ENCODE results near the gene BRF1.
"Not testable (repeated sequence)": the region's sequence is repeated elsewhere in the genome, so short reads cannot be mapped to it uniquely, and the experiment has no call there.

Gene BRF1

DNA sequence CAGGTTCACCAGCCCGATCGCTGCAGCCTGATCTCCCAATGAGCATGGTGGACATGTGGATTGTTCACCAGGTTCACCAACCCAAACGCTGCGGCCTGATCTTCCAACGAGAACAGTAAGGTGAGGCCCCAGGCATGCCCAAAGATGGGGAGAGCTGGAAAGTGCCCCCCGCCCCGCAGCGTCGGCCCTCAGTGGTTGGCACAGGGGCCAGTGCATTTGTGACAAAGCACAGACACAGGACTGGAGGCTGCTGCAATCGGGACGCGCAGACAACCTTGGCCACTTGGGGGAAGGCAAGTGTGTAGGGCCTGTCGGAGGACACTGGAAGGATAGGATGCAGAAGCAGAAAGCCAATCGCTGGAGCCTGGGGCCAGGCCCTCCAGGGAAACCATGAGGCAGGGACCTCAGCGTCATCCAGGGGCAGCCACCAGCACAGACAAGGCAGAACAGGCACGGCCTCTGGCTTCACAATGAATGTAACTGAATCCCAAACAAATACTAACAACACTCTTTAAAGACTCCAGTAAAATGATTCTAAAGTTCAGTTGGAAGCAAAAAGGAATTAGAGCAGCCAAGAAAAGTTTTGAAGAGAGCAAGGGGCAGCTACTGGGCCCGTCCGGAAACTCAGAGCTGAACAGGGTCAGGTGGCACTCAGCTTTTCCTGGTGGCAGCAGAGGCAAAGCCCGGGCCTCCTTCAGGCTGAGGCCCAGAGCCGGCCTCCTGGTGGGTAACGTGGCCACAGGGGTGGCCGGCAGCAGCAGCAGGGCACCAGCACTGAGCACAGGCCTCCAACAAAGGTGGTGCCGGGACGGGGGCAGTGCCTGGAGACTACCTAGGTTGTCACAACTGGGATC lies 13.3 kb downstream of the BRF1 start:
- DNase-seq: no peak

DNA sequence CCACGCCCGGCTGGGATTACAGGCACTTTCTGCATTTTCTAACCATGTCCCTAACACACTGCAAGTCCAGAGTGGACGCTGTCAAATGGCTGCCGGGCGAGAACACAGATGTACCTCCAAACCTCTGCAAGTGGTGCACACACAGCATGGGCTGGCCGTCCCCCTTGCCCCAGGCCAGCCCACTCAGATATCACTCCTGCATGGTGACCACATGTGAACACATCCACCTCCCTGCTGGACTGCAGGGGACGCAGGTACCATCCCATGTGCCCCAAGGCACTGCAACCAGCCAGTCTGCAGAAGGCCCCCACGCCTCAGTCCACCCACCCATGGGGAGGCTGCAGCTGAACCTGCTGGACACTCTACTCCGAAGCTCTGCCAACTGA lies 14.0 kb downstream of the BRF1 start:
- DNase-seq: no peak

DNA sequence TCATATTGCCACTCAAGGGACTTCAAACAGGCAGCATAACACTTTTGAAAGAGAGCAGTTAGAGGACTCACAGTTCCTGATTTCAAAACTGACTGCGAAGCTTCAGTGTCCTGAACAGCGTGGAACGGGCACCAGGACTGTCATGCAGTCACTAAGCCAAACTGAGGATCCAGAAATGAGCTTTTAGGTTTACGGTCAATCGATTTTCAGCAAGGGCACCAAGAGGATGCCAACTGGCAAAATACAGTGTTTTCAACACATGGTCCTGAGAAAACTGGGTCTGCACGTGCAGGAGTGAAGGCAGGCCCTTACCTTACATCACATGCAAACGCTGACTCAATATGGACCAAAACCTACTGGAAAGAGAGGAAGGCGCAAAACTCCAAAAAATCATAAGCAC lies 15.6 kb downstream of the BRF1 start:
- no peak for DNase-seq

DNA sequence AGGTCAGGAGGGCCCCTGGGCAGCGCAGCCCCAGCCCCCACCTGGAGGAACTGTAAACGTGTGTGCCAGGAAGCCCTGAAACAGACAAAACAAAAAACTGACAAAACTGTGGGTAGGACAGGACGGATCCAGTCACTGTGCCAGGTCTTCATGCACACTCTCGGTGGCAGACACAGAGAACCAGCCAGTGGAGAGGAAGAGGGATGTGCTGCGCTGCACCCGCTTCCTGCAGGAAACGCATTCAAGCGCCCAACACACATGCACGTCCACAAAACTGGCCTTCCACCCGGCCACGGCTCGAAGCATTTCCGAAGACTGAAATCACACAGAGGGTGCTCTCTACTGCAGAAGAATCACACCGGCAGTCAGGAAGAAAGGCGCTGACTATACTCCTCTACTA lies 16.9 kb downstream of the BRF1 start:
- DNase-seq: no peak

DNA sequence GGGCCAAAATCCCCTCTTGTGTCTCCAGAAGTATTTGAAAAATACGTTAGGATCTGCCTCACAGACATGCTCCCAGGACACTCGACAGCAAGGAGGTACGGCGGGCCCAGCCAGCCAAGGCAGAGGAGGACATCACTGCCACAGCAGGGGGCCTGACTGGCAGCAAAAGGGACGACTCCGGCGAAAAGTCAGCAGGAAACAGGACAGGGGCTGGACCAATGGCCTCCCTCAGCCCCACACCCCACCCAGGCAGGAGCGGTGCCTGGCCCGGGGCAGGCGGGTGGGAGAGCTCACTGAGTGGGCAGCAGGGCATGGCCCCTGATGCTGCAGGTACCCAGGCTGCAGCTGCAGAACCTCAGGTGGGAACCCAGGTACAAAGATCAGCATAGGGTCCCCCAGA lies 17.8 kb downstream of the BRF1 start:
- DNase-seq: no peak

DNA sequence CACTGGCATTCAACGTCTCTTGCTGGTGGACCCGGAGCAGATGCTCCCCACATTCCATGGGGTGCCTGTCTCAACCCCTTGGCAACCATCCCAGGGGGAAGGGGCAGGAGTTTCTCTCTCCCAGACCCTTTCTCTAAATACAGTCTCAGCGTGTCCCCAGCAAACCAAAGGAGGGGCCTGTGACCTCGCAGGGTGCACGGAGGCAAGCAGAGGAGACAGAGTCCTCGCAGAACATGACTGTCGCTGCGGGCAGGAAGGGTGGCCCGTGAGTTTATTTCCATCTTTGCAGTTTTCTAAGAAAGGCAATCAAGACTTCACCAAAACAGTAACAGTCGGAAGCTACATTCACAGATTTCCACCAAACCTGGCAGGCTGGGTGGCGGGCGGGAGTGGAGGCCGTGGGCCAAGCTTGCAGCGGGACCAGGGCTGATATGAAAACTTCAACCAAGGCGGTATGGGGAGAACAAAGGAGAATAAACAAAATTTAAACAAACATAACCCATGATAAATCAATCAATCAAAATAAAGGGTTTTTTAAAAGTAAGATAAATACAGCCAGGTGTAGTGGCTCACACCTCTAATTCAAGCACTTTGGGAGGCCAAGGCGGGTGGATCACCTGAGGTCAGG lies 18.6 kb downstream of the BRF1 start:
- no peak for DNase-seq

DNA sequence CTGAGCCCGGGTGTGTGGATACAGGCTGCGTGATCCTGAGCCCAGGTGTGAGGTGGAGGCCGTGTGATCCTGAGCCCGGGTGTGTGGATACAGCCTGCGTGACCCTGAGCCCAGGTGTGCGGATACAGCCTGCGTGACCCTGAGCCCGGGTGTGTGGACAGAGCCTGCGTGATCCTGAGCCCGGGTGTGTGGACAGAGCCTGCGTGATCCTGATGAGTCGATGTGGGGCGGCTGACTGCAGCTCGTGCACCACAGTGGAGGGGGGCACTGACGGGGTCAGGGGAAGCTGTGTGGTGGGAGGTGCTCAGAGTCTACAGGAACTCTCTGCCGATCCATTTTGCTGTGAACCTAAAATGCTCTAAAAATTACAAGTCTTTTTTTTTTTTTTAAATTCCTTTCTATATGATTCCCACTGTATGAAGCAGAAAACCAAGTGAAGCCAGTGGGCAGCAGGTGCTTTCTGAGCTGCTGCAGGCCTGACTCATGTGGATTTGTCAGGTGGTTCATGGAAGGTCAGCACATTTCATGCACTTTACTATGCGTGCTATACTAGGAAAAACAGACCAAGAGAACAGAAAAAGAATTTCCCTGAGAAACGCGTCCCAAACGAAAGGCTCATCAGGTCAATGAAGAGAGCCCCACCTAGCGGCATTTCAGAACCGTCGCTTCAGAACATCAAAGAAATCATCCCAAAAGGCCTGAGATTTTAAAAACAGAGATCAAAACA lies 19.3 kb downstream of the BRF1 start:
- peak; percentile 87 for DNase-seq

DNA sequence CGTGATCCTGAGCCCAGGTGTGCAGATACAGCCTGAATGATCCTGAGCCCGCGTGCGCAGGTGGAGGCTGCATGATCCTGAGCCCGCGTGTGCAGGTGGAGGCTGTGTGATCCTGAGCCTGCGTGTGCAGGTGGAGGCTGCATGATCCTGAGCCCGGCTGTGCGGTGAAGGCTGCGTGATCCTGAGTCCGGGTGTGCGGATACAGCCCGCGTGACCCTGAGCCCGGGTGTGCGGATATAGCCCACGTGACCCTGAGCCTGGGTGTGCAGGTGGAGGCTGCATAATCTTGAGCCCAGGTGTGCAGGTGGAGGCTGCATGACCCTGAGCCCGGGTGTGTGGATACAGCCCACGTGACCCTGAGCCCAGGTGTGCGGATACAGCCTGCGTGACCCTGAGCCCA lies 20.3 kb downstream of the BRF1 start:
- no peak for DNase-seq

DNA sequence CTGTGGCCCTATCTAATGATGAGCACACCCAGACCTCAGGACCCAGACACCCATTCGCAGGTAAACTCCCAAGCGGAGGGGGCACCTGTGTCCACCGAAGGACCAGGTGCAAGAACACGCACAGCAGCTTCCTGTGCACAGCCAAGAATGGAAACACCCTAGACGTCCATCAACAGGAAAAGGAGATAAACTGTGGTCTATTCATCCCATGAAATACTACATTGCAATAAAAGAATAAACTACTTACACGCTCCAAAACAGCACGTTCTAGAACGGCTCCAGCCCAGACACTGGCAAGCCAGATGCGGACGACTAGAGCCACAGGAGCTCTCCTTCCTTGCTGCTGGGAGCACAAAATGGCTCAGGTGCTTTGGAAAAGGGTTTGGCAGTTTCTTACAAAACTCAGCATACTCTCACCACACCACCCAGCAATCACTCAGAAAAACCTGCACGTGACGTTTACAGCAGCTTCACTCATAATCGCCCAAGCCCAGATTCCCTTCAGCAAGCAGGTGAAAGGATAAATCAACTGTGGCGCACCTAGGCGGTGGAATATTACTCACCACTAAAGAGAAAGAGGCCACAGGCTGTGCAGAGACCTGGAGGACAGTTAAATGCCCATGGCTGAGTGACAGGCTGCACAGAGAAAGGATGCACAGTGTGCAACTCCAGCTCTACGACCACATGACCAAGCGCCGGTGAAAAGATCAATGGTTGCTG lies 21.0 kb downstream of the BRF1 start:
- DNase-seq: no peak

DNA sequence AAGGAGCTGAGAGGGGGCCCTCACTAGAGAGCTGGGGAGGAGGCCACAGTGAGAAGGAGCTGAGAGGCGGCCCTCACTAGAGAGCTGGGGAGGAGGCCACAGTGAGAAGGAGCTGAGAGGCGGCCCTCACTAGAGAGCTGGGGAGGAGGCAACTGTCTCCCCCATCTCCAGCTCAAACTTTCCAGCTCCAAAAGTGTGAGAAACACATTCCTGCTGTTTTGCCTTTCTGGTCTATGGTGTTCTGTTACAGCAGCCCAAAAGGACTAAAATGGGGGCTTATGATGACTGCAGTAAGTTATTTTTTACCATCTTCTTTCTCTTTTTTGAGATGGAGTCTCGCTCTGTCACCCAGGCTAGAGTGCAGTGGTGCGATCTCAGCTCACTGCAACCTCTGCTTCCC lies 23.4 kb downstream of the BRF1 start:
- DNase-seq: not testable (repeated sequence)

DNA sequence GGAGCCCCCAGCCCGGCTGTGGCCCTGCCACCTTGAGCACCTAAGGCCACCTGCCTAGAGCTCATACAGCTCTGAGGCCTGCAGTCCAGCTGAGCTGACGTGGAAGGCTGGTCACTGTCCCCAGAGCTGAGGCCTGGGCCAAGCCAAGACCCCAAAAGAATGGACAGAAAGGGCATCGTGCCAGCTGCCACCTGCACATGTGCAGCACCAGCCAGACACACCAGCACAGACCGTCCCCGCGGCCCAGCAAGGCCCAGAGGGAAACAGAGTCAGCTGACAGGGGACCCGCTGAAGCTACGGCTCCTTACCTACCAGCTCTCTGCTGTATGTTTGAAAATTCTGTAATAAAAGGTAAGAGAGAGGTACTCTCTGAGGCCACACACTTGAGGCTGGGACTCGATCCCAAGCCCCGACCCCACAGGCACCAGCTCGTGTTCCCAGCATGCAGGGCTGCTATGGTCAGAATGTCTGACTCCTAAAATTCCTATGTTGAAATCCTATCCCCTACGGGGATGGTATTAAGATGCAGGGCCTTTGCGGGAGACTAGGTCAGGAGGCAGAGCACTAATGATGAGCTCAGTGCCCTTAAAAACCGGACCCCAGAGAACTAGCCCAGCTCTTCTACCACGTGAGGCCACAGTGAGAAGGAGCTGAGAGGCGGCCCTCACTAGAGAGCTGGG lies 25.4 kb downstream of the BRF1 start:
- peak; percentile 34 for DNase-seq

DNA sequence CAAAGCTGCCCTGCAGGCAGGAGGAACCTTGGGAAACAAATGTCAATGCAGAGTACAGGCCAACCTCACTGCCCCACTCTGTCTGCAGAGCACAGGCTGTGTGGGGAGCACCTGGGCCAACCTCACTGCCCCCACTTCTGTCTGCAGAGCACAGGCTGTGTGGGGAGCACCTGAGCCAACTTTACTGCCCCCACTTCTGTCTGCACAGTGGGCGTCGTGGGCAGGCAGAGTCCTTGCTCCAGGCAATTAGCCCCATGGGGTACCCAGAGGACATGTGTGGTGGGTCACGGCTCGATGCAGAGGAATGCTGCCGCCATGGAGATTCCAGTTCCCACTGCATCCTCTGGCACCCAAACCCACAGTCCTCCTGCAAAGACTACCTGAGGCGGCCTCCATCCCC lies 26.2 kb downstream of the BRF1 start:
- no peak for DNase-seq

DNA sequence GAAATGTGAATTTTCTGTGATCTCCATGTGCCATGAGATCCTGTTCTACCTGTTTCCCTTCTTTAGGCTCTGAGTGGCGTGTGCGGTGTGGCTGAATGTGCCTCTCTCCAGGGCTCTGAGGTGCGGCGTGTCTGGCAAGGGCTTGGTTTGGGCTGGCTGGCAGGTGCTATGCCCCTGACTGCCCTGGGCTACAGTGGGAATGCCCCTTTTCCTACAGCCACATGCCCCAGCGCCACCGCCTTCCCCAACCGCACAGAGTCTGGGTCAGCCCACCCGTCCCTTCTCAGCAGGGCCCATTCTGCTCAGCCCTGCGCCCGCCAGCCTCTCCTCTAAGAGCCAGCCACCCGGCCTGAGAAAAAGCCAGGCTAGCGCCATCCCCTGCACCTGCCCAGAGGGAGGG lies 27.7 kb downstream of the BRF1 start:
- no peak for DNase-seq

DNA sequence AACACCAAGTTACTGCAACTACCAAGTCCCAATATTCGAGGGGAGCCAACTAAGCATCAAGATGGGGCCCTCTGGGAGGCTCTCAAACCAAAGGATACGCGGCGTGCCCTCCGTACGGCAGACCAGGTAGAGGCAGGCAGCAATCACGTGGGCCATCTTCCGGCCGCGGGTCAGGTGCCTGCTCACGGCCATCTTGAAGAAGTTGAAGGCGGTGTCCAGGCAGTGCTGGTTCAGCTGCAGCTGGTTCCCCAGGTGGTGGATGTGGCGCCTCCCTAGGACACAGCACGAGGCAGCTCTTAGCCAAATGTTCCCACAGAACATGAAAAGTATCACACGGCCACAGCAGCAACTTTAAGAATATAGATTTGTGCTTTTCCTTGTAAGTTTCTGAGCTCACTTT lies 28.2 kb downstream of the BRF1 start:
- no peak for DNase-seq

DNA sequence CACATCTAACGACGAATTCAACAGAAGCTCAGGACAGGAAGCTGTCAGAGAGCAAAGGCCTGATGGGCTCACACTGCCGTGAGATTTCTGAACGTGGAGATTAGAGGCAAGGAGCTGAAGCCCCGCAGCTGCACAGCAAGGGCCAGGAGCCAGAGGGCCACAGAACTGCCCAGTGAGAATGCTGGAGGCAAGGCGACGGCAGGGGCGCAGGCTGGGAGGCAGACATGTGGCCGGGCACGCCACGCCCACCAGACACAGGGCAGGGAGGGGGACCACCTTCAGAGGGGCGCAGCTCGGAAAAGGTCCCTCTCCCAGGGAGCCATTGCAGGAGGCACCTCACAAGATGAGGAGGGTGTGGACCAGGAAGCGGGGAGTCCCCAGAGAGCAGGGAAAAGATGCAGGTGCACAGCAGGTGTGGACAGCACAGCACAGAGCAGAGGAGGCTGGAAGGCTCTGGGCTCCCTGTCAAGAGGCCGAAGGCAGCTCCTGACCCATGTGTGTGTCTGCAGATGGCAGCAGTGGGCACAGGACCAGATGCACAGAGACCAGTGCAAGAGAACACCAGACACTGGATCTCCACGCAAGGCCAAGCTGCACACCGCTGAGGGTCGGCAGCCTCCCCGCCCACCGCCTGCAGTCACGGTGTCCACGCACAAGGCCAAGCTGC lies 29.4 kb downstream of the BRF1 start:
- no peak for DNase-seq

DNA sequence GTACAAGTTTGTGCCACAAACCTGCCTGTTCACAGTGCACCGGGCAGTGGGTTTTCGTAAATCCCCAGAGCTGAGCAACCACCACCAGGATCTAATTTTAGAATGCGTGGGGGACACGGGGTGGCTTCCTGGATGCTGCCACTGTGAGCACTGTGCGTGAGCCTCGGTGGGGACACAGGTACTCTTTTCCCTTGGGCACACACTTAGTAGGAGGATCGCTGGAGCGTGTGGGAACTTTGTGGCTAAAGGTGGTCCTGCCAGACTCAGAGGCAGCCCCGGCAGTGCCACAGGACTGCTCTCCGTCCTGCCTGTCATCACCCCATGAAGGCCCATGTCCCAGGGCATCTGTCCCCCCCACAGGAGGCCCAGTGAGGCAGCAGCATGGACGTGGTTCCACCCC lies 31.4 kb downstream of the BRF1 start:
- no peak for DNase-seq

DNA sequence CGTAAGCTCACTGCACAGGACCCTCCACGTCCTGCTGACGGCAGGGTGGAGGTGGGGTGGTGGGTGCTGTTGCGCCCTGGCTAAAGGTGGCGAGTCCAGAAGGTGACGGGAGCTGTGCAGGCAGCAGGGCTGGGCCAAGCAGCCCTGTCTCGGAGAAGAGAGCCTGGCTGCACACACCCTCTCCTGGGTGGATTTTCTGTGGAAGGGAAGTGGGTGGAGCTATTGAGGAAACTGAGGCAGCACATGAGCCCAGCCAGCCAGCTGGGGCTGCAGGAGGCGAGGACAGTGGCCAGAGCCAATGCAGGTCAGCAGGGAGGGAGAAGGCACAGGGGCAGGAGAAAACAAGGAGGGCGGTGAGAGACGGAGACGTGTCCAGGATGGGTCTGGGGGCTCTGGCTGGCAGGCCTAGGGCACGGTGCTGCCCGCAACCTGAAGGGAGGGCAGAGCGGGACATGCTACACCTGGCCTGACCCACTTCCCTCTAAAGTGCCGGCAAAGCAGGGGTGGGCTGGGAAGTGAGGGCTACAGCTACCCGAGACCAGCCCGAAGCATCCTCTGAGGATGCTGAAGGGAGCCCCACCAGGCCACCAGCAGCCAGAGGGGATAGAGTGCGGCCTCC lies 32.0 kb downstream of the BRF1 start:
- no peak for DNase-seq

DNA sequence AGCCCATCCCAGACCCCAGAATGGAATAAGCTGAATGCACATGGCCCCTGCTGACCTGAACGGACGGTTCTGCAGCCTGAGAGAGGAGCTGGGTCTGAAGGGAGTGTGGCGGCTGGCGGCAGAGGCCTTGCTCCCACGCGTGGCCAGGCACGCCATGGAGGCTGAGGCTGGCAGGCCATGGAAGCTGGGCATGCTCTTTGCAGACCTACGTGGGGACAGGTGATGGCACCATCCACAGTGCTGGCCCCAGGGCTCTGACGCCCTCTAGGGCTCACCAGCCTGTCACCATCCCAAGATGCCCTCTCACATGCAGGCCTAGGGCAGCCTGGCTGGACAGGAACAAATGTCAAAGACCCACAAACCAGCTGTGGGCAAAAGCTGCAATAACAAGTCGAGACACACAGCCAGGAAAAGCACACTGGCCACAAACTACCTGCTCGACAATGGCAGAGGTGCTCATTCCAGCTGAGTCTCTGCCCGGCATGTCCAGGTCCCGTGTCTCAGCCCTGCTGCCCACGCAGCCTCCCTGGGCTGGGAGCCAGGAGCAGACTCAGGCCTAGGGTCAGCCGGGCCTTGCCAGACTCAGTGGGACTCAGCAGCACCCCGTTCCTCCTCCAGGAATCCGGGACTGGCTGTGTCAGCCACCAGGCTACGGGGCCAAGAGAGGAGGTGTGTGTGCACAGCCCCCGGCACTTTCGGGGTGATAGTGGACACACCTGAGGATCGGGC lies 32.8 kb downstream of the BRF1 start:
- DNase-seq: no peak

DNA sequence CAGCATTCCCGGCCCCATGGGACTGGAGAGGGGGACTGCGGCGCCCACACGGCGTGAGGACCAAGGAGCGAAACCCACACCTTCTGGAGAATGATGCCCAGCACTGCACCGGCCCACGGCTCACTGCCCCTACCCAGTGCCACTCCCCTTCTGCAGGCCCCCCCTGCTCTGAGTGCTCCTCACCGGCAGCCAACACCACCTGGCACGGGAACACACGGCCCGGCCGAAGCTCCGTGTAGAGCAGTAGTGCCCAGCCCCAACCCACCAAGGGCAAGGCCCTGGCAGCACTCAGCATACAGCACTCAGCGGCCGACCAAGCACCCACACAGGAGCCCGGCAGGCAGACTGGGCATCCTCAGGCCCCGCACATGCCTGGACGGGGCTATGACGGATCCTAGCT lies 39.0 kb downstream of the BRF1 start:
- no peak for DNase-seq

DNA sequence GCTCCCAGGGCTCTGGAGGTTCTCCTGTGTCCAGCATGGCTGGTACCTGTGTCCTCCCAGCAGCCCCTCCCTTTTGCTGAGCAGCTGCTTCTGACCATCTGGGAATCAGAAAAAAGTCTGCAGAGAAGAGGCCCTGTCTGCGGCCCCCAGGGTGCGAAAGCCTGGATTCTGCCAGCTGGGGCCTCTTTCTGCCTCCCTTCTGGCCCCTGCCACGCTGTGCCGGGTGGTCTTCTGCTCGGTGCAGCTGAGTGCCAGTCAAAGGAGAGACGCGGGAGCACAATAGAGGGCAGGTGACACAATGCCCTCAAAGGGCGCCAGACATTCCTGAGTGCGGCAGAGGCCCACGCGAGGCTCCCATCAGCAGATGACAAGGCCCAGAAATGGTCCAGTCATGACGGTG lies 39.8 kb downstream of the BRF1 start:
- peak; percentile 76 for DNase-seq

DNA sequence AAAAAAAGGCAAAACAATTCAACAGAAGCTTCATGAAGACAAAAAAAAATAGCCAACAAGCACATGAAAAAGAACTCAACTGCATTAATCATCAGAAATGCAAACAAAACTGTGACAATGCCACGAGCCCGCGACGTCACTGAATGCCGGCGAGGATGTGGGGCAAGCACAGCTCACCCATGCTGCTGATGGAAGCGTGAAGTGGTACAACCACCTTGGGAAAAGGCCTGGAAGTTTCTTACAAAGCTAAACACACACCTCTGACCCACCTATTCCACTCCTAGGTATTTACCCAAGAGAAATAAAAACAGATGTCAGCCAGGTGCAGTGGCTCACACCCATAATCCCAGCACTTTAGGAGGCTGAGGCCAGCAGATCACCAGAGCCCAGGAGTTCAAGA lies 42.0 kb downstream of the BRF1 start:
- DNase-seq: no peak
